Thyroid gland (tissue), 4 donors: ENCODE data around the gene STRA8. TPM values are rescaled to one million over a fixed set of nuclear protein-coding genes. Genes with fewer than 3 reads are reported as not detected.
"Not testable (repeated sequence)": the region's sequence is repeated elsewhere in the genome, so short reads cannot be mapped to it uniquely, and the experiment has no call there.

Experiments used
- DNase-seq, 2 donors: peaks; one replicate each; pipeline ENCODE4 v3.0.0-alpha.2; 2019
- H3K27ac ChIP-seq, 3 donors: fragments of 200-600 bp; sonication (generic); 1 replicate in 2 of 3; 2 replicates in 1 of 3; pipeline ENCODE4 v1.5.1; 2016 to 2019; ENCODE audit warnings: mild to moderate bottlenecking in 1 of 3, moderate library complexity in 1 of 3
- H3K27me3 ChIP-seq: fragments of 200-600 bp; sonication (generic); one replicate; pipeline ENCODE4 v1.5.1; 2019
- H3K36me3 ChIP-seq, 2 donors: fragments of 200-600 bp; sonication (generic); one replicate each; pipeline ENCODE4 v1.5.1; 2016 to 2019
- H3K4me1 ChIP-seq, 2 donors: fragments of 200-600 bp; sonication (generic); one replicate each; pipeline ENCODE4 v1.5.1; 2017 to 2019
- H3K4me3 ChIP-seq, 3 donors: fragments of 200-600 bp; sonication (generic); replicated peaks in 1 of 3; 1 replicate in 2 of 3; 2 replicates in 1 of 3; pipeline ENCODE4 v1.5.1; 2016; ENCODE audit warnings: mild to moderate bottlenecking in 1 of 3
- H3K9me3 ChIP-seq: fragments of 200-600 bp; sonication (generic); one replicate; pipeline ENCODE4 v1.5.1; 2017
- POLR2A ChIP-seq, 2 donors: fragments of 450-650 bp; IDR thresholded peaks; one replicate each; pipeline ENCODE4 v1.6.1; 2017; ENCODE audit warnings: antibody characterized with exemption in 2 of 2, mild to moderate bottlenecking in 2 of 2, moderate library complexity in 1 of 2
- WGBS, 2 donors: methylation state at CpG; one replicate each; pipeline ENCODE4 v1.1.5; 2017; 5-methylcytosine and 5-hydroxymethylcytosine counted together
- intact Hi-C: fragments of 100-400 bp; cut with DNase I; formaldehyde crosslinking; loops from one replicate; pipeline ENCODE4 v1.15.1; 2023
- total RNA-seq, 4 donors: library from RNA; depleted of rRNA; stranded (reverse); fragments of >200 nt; gene quantifications; one replicate each; pipeline ENCODE4 v1.2.3, GENCODE V29; 2016
- TF ChIP-seq, protein P1 (sequence below), 6 experiments: fragments of 200-600 bp in 3 of 6; fragments of 450-650 bp in 3 of 6; sonication (generic) in 3 of 6; IDR thresholded peaks; one replicate each; pipeline ENCODE4 v1.5.1; 2016 to 2019; ENCODE audit warnings: antibody characterized with exemption in 6 of 6, mild to moderate bottlenecking in 2 of 6, inconsistent platforms in 1 of 6, moderate library complexity in 1 of 6

STRA8 gene
- total RNA-seq, 4 donors from 2014 or later, result not detected

DNA sequence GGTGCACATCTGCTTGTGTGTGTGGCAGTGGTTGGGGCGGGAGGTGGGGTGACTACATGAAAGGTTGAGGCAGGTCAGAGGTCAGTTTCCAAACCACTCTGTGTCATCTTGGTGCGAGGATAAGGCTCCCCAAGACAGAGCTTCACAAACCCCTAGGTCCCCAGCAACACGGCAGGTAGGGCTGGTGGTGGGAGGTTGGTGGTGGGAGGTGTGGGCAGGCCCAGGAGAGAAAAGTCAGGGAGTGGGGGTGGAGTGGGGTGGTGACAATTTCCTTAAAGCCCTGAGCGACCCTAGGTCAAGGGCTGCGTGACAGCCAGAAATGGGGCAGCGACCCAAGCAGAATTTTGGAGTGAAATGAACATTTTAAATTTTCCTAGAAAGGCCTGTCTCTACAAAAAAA, 1.6 kb upstream of the STRA8 start:
- Histone ChIP-seq H3K9me3 (no peaks in the 10 kb centered on the region), H3K27ac (no peak overlapping the region), H3K36me3 (no peaks in the 10 kb centered on the region), H3K4me1 (no peaks in the 10 kb centered on the region), H3K4me3 (no peak overlapping the region), H3K27me3 (no peaks in the 10 kb centered on the region)
- TF ChIP-seq, protein P1, sequence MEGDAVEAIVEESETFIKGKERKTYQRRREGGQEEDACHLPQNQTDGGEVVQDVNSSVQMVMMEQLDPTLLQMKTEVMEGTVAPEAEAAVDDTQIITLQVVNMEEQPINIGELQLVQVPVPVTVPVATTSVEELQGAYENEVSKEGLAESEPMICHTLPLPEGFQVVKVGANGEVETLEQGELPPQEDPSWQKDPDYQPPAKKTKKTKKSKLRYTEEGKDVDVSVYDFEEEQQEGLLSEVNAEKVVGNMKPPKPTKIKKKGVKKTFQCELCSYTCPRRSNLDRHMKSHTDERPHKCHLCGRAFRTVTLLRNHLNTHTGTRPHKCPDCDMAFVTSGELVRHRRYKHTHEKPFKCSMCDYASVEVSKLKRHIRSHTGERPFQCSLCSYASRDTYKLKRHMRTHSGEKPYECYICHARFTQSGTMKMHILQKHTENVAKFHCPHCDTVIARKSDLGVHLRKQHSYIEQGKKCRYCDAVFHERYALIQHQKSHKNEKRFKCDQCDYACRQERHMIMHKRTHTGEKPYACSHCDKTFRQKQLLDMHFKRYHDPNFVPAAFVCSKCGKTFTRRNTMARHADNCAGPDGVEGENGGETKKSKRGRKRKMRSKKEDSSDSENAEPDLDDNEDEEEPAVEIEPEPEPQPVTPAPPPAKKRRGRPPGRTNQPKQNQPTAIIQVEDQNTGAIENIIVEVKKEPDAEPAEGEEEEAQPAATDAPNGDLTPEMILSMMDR (IDR thresholded peaks at IDR 0.05), result no peak
- no peak for TF ChIP-seq POLR2A (IDR thresholded peaks at IDR 0.05)
- no peak for DNase-seq
- intact Hi-C loops, result no loop called here
- WGBS, 2 donors, result 95 to 99% methylated on average over 6 of the region's 6 CpGs

DNA sequence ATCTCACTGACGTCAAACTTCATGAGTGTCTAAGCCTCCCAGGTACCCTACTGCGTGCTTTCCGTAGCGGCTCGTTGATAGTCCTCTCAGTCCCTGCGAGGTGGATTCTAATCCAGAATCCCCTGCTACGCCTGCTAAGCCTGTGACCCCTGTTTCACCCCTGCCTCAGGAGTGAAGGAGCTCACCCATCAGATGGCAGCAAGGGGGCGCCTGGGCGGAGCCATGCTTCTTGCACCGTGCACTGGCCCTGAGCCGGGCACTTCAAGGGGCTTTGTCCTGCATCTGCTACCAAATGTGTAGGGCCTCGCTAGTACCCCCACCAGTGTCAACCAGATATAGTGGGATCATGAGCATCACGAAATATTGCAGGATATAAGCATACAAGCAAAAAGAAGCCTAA, 918 bp upstream of the STRA8 start:
- Histone ChIP-seq H3K36me3 (no peaks in the 10 kb centered on the region), H3K4me3 (no peak overlapping the region), H3K27me3 (no peaks in the 10 kb centered on the region), H3K9me3 (no peaks in the 10 kb centered on the region), H3K4me1 (no peaks in the 10 kb centered on the region), H3K27ac (no peak overlapping the region)
- intact Hi-C loops, result no loop called here
- TF ChIP-seq POLR2A (IDR thresholded peaks at IDR 0.05), result no peak
- TF ChIP-seq, protein P1 (IDR thresholded peaks at IDR 0.05), result no peak
- no peak for DNase-seq
- 82 to 90% methylated on average over 13 of the region's 13 CpGs for WGBS, 2 donors

DNA sequence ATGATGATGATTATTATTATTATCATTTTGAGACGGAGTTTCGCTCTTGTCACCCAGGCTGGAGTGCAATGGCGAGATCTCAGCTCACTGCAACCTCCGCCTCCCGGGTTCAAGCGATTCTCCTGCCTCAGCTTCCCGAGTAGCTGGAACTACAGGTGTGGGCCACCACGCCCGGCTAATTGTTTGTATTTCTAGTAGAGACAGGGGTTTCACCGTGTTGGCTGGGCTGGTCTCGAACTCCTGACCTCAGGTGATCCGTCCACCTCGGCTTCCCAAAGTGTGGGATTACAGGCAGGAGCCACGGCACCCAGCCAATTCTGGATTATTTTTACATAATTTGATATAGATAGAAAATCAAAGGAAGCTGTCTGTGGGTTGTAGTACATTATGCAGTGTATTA, 457 bp downstream of the STRA8 start:
- intact Hi-C loops, H3K4me1 ChIP-seq, DNase-seq, H3K27ac ChIP-seq, H3K27me3 ChIP-seq, H3K9me3 ChIP-seq, H3K36me3 ChIP-seq, H3K4me3 ChIP-seq: not testable (repeated sequence)
- 93 to 94% methylated on average over 14 of the region's 14 CpGs for WGBS, 2 donors

DNA sequence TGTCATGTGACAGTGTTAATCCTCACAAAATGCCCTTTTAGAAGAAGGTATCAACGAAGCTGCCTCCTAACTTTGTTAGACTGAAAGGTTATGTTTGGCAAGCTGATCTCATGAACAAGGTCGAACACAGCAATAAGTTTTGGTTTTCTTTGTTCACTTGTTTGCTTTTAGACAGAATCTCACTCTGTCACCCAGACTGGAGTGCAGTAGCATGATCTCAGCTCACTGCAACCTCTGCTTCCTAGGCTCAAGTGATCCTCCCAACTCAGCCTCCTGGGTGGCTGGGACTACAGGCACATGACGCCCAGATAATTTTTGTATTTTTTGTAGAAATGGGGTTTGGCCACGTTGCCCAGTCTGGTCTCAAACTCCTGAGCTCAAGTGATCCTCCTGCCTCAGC, 1.1 kb downstream of the STRA8 start:
- 73 to 75% methylated on average over 4 of the region's 4 CpGs for WGBS, 2 donors
- no peak for DNase-seq
- intact Hi-C loops, result no loop called here

GRCh38 chr7:135235841-135236240, 2.2 kb downstream of the STRA8 start:
- no peaks in the 10 kb centered on the region for H3K9me3 ChIP-seq
- no peak overlapping the region for H3K27ac ChIP-seq
- no peaks in the 10 kb centered on the region for H3K27me3 ChIP-seq
- WGBS, 2 donors, result 82 to 91% methylated on average over 5 of the region's 5 CpGs
- H3K4me1 ChIP-seq, result no peaks in the 10 kb centered on the region
- H3K4me3 ChIP-seq, result no peak overlapping the region
- DNase-seq, result no peak
- intact Hi-C loops, result no loop called here
- H3K36me3 ChIP-seq, result no peaks in the 10 kb centered on the region
- TF ChIP-seq, protein P1 (IDR thresholded peaks at IDR 0.05), result no peak
- TF ChIP-seq POLR2A (IDR thresholded peaks at IDR 0.05), result no peak

More for the DNA sequence above, 1.1 kb downstream of the STRA8 start:
- H3K4me1 ChIP-seq, result no peaks in the 10 kb centered on the region
- H3K9me3 ChIP-seq, result no peaks in the 10 kb centered on the region
- H3K27ac ChIP-seq, result no peak overlapping the region
- H3K27me3 ChIP-seq, result no peaks in the 10 kb centered on the region
- H3K4me3 ChIP-seq, result no peak overlapping the region
- no peaks in the 10 kb centered on the region for H3K36me3 ChIP-seq
- TF ChIP-seq POLR2A (IDR thresholded peaks at IDR 0.05), result no peak
- TF ChIP-seq, protein P1 (IDR thresholded peaks at IDR 0.05), result no peak

DNA sequence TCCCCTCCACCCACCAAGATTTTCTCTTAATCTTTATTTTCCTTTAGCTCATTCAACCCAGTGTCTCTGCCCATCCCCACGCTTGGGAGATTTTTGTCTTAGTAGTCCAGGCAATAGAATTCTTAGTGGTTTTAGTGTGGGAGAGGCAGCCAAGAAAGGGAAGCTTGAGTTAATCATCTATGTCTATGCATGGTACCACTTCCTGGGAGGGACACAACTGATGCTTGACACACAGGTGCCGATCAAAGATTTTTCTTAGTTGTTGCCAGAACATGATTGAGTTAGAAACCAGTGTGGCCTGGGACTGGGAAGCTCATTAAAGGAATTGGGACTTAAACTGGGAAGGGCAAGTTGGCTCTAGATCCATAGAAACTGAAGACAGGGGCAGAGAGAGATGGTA, 3.1 kb downstream of the STRA8 start:
- H3K4me3 ChIP-seq, result no peak overlapping the region
- H3K9me3 ChIP-seq, result no peaks in the 10 kb centered on the region
- DNase-seq, result no peak
- no peak overlapping the region for H3K27ac ChIP-seq
- no peaks in the 10 kb centered on the region for H3K4me1 ChIP-seq
- H3K36me3 ChIP-seq, result no peaks in the 10 kb centered on the region
- 84 to 92% methylated on average over 2 of the region's 2 CpGs for WGBS, 2 donors
- intact Hi-C loops, result no loop called here
- no peak for TF ChIP-seq POLR2A (IDR thresholded peaks at IDR 0.05)
- TF ChIP-seq, protein P1 (IDR thresholded peaks at IDR 0.05), result no peak
- no peaks in the 10 kb centered on the region for H3K27me3 ChIP-seq
